ENCODE data around the gene TRIM24.
"Not testable (repeated sequence)": the region's sequence is repeated elsewhere in the genome, so short reads cannot be mapped to it uniquely, and the experiment has no call there.

Gene TRIM24

DNA sequence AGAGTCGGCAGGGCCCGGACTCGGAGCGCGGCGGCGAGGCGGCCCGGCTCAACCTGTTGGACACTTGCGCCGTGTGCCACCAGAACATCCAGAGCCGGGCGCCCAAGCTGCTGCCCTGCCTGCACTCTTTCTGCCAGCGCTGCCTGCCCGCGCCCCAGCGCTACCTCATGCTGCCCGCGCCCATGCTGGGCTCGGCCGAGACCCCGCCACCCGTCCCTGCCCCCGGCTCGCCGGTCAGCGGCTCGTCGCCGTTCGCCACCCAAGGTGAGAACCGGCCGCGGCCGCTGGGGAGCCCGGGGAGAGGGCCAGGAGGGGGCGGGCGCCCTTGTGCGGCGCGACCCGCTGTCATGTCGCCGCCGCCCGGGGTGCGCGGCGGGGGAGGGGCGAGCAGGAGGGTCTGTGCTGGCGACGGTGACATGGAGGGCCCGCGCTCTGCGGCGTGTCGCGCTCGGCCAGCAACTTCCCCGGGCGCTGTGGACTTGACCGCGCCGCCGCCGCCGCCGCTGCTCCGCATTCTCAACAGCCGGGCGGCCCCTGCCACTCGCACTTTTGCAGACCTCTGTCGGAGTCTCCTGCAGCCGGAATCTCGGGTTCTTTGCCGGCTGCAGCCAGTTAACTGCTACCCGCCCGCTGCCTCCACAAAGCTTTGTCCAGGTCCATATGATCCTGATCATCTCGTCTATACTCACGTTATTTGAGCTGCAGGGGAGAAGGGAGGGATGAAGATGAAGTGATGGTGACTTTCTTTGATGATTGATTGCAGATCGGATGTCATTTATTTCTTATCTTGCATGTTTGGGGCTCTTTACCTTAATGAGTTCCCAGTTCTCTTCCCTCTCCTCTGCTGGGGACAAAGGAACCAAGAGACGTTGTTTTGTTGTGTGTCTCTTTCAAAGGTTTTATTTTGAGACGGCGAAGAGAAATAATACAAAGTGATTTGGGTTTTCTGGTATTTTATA is 869 bp downstream of the TRIM24 start:
- no peak for DNase-seq

DNA sequence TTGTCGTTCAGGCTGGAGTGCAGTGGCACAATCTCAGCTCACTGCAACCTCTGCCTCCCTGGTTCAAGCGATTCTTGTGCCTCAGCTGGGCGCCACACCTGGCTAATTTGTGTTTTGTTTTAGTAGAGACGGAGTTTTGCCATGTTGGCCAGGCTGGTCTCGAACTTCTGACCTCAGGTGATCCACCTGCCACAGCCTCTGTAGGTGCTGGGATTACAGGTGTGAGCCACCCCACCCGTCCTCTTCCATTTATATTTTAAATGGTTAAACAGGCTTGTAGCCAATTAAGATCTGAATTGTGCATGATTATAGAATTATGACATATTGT is 3.2 kb downstream of the TRIM24 start:
- DNase-seq, result not testable (repeated sequence)

DNA sequence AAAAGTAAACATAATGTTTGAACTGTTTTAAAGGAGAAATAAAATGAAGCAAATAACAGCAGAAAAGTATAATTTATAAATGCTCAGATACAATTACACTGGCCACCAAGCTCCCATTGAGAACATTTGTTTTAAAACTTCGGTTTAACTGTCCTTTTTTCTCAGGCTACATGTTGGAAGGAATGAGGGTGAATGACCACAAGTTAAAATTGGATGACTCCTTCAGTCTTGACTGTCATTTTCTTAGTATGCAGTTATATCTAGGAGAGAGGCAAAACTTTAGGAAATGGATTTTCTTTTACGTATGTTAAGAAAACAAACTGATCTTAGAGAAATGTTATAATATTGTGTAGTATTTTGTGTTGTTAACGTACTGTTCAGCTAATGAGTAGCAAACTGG is 5.0 kb downstream of the TRIM24 start:
- no peak for DNase-seq

DNA sequence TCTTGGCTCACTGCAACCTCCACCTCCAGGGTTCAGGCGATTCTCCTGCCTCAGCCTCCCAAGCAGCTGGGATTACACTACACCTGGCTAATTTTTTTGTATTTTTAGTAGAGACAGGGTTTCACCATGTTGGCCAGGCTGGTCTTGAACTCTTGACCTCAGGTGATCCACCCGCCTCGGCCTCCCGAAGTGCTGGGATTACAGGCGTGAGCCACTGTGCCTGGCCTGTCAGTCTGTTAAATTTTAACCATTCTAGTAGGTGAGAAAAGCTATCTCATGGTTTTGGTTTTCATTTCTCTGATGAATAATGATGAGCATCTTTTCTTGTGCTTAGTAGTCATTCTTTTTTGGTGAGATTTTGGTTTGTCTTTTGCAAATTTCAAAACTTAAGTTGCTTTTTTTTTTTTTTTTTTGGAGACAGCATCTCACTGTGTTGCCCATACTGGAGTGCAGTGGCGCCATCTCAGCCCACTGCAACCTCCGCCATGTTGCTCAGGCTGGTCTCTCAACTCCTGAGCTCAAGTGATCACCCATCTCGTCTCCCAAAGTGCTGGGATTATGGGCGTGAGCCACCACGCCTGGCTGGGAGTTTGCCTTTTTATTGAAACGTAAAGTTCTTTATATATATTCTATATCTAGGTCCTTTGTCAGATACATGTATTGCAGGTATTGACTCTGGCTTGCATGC is 6.2 kb downstream of the TRIM24 start:
- DNase-seq, result not testable (repeated sequence)

DNA sequence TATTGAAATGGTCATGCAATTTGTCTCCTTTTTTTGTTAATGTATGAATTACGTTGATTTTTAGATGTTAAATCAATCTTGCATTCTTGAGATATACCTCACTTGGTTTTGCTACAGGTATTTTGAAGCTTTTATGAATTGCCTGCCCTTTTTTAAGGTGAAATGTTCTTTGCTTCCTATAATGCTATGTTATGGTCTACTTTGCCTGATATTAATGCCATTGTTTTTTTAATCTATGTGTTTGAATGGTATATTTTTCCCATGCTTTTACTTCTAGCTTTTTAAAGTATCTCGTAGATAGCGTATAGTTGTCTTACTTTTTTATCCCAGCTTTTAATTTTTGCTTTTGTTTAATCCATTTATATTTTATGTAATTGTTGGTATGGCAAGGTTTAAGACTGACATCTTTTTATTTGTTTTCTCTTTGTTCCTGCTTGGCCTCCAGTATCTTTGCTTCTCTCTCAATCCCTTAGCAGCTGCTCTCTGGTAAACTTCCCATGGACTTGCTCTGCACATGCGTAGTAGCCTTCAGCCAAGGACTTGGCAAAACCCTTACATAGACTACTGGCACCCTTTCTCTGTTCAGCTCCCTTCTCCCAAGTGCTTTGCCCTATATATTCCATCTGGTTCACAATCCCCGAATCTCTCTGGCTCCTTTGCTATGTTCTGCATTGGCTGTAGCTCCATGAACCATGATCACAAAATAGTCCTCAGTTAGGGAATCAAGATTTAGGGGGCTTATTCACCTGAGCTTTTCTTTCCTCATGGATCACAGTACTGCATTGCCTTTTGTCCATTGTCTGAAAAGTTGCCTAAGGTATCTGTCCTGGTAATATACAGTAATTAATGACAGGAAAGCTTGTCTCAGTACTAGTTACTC is 8.4 kb downstream of the TRIM24 start:
- no peak for DNase-seq

DNA sequence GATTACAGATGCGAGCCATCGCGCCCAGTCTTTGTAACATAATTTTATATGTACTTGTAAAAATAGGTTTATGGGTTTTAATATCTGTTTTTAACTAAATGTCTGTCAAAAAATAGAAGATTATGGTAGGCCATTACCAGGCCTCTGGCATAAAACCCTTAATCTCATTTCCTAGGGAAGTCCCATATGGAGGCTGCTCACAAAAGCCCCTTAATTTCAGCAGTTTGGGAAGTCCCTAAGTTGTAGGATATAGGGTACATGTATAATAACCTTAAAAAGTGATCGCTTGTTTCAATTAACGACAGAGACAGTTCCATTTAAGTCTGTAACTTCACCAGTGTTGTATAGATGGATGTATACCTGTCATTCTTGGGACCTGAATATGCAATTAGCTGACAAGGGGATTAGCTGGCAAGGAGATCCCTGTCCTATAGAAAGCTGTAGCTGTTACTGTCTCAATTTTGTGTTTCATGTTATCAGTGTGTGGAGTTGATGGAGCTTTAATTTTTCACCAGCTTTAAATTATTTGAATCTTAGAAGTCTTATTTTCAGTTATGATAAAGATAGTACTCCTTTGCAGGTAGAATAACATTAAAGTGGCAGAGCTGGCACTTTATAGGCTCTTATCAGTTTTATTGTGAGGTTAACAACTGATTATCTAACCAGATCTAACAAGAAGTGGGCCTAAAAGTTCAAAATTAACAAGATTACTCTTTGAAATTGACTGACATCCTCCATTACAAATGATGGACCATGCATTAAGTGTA is 10.5 kb downstream of the TRIM24 start:
- DNase-seq, result no peak

DNA sequence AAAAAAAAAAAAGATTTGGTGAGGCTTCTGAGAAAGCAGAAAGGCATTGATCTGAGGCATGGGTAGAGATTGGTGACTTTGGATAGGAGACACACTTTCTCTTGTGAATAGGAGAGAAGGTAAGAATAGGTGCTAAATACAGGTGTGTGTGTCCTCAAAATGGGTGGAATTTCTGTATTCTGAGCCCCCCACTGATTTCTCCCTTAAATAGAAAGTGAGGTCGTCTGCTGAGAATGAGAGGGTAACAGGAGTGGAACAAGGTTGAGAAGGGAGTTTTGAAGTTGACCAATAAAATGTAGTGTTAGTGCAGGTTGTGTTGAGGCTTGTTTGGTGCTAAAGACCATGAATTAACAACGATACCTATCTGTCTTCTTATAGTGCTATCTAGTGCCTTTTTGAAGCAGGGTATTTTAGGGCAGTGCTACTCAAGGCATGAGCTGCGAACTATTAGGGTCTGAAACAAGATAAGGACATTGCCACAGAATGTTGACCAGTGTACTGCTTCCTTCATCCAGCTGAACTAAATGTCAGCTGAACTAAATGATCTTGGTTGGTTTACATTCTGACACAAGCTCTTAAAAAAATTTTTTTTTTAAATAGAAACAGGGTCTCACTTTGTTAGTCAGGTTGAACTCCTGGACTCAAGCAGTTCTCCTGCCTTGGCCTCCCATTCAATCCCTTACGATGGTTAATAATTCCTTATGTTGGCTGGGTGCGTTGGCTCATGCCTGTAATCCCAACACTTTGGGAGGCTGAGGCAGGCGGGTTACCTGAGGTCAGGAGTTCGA is 12.4 kb downstream of the TRIM24 start:
- DNase-seq, result no peak

DNA sequence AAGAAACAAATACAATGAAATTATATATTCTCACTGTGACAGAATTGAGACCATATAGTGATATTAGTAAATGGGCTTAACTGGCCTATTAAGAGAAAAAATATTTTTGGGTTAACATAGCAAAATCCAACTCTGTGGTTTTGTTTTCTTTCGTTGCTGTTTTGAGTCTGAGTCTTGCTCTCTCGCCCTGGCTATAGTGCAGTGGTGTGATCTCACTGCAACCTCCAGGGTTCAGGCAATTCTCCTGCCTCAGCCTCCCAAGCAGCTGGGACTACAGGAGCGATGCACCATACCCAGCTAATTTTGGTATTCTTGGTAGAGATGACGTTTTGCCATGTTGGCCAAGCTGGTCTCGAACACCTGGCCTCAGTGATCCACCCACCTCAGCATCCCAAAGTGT is 15.3 kb downstream of the TRIM24 start:
- no peak for DNase-seq

DNA sequence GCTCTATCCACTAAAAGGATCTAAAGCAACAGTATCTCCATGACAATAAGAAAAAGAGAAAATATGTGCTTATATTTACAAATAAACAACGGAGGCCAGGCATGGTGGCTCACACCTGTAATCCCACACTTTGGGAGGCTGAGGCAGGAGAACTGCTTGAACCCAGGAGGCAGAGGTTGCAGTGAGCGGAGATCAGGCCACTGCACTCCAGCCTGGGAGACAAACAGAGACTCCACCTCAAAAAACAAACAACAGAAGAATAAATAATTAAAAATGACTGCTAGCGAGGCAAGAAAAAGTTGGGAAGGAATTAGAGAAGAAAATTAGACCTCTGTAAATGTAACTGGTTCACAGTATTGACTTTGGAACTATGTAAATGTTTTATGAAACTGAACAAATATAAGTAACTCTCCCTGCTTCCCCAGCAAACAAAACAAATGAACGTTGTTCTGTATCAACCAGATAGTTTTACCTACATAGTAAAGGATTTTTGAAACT is 17.1 kb downstream of the TRIM24 start:
- no peak for DNase-seq

DNA sequence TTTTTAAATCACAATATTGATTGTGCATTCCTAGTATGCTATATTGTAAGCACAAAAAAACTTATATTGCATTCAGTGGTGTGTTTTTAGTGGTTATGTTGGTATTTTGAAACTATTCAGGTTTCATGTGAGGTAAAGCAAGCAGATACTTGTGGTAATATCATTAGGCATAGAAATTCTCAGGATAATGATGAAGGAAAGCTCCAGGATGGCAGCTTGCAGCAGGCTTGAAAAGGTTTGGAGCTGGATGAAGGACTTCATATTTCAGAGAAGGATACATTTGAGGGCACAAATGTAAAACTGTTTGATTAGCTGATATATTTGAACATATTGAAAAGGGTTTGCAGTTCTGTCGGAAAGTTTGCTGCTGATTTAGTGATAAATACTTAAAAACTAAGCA is 17.5 kb downstream of the TRIM24 start:
- DNase-seq, result no peak

DNA sequence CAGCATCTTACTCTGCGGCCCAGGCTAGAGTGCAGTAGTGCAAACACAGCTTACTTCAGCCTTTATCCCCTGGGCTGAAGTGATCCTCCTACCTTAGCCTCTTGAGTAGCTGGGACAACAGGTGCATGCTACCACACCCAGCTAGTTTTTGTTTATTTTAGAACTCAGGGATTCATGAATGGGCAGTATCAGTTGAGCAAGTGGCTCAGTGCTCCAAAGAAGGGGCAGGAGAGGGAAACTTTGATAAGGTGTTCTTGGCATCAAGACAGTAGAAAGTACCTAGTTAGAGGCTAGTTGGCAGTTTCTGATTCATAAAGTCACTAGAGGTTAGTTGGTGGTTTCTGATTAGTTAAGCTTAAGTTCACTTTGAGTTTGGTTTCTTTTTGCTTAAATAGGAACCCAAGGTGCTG is 18.4 kb downstream of the TRIM24 start:
- no peak for DNase-seq

DNA sequence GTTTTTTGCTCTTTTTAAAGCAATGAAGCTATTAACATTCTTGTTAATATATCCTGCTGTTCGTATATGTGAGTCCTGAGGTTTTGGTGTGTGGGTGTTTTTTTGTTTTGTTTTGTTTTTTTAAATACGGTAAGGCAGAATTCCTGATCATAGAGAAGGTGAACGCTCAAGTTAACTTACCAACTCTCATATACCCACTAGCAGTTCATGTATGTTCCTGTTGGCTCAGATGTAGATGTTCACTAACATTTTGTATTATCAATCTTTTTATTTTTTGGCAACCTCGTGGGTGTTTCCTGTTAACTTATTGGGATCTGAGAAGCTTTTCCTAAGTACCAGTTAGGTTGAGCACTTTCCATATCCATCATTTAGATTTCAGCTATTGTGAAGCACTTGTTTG is 20.5 kb downstream of the TRIM24 start:
- DNase-seq, result no peak

DNA sequence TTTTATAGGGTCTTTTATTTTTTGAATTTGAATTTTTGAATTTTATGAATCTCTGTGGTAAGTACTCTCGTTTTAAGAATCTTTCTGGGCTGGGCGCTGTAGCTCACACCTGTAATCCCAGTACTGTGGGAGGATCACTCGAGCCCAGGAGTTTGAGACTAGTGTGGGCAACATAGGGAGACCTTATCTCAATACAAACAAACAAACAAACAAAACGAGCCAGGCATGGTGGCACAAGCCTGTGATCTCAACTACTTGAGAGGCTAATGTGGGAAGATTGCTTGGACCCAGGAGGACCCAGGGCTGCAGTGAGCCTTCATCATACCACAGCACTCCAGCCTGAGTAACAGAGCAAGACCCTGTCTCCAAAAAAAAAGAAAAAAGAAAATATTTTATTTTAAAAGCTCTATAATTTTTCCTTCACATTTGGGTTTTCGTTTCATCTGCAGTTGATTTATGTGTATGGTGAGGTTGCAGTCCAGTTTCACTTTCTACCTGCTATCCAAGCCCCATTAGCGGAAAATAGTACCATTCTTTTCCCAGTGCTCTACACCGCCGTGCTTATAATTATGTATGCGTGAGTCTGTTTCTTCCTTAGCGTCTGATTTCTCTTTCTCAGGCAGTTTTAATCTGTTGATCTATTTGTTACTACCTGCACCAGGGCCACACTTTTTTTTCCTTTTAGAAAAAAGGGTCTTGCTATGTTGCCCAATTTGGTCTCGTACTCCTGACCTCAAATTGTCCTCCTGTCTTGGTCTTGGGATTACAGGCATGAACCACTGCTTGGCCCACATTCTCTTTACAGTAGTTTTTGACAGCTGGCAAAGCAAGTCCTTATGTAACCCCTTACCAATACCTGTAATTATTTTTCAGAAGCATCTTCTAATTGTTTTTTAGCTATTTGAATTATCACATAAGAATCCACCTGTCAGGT is 21.7 kb downstream of the TRIM24 start:
- no peak for DNase-seq

DNA sequence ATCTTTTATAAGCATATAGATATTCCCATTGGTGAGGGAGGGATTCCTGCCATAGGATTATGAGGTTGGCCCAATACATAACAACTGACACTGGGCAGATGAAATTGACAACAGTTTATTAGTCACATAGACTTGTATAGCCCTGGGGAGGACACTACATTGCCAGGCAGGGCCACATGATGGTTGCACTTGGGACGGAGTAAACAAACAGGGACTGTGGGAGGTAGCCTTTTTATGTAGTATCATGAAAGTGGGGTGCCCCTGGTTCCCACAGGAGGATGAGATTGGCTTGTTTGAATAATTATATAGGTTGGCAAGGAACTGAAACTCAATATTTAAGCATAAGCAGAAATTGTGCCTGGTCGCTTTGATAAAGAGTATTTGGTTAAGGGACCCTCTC is 23.5 kb downstream of the TRIM24 start:
- DNase-seq, result no peak

DNA sequence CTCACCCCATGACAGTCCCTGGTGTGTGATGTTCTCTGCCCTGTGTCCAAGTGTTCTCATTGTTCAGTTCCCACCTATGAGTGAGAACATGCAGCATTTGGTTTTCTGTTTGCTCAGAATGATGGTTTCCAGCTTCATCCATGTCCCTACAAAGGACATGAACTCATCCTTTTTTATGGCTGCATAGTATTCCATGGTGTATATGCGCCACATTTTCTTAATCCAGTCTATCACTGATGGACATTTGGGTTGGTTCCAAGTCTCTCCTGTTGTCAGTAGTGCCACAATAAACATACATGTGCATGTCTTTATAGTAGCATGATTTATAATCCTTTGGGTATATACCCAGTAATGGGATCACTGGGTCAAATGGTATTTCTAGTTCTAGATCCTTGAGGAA is 25.4 kb downstream of the TRIM24 start:
- not testable (repeated sequence) for DNase-seq

DNA sequence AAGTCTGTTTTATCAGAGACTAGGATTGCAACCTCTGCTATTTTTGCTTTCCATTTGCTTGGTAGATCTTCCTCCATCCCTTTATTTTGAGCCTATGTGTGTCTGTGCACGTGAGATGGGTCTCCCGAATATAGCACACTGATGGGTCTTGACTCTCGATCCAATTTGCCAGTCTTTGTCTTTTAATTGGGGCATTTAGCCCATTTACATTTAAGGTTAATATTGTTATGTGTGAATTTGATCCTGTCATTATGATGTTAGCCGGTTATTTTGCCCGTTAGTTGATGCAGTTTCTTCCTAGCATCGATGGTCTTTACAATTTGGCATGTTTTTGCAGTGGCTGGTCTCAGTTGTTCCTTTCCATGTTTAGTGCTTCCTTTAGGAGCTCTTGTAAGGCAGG is 29.1 kb downstream of the TRIM24 start:
- not testable (repeated sequence) for DNase-seq

DNA sequence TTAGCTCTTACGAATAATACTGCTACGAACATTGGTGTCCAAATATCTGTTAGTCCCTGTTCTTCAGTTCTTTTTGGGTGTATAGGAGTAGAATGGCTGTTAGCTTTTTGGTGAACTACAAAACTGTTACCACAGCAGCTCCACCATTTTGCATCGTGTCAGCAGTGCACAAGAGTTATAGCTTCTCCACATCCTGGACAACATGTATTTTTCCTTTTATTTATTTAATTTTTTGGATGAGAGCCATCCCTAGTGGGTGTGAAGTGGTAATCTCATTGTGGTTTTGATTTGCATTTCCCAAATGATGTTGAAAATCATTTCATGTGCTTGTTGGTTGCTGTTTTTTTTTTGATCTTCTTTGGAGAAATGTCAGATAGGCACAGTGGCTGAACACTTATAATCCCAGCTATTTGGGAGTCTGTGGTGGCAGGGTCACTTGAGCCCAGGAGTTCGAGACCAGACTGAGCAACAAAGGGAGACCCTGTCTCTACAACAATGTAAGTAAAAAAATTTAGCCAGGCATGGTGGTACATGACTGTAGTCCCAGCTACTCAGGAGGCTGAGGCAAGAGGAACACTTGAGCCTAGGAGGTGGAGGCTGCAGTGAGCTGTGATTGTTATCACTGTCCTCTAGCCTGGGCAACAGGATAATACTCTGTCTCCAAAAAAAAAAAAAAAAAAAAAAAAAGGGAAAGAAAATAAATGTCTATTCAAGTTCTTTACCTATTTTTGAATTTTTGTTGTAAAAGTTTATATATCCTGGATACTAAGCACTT is 31.7 kb downstream of the TRIM24 start:
- DNase-seq, result no peak

DNA sequence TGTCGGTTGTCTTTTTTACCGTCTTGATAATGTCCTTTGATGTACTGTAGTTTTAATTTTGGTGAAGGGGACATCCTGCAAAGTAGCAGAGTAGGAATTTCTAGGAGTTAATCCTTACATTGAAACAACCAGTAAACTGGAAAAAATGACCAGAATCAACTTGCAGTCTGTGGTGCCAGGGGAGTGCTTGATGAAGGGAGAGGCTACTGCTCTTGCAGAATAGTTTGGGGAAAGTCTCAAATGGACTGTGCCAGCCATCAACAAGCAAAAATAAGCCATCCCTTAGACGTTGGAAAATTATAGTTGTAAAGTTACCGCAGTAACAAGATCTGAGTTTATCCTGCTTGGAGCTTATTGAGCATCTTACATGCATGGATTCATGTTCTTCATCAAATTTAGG is 32.4 kb downstream of the TRIM24 start:
- DNase-seq, result no peak

DNA sequence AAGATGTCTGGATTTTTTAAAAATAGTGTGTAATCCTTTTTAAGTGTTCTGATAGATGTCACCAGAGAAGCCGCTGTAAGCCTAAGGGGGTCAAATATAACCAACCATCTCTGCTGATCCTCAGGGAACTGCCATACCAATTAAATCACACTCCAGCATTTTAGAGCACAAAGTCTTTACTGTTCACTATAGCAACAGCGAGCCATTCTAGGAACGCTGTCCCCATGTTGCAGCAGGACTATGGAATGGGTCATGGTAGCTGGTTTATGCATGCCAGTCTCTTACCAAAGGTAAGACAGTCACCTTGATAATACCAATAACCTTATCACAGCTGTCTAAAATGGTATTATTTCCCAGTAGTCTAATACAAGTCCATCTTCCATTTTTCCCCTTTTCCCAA is 33.5 kb downstream of the TRIM24 start:
- DNase-seq, result no peak

DNA sequence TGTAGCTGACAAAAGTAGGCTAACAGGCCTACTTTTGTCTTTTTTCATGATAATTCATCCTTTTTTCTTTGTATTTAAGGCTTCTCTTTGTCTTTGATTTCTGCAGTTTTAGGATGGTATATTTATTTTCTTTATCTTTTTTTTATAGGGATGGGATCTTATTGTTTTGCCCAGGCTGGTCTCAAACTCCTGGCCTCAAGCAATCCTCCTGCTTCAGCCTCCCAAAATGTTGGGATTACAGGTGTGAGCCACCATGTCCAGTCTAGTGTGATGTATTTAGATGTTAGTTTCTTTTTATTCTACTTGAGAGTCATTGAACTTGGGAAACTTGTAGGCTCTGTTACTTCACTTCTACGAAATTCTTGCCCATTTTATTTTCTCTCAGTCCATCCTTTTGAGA is 35.4 kb downstream of the TRIM24 start:
- DNase-seq, result no peak
